Lower leg skin (tissue), 3 donors: ENCODE results near the gene WDR6.
A peak's percentile ranks its signal among the peaks of the same experiment; 100 is the strongest.

Experiments used
- CTCF ChIP-seq, 3 donors: fragments of 450-650 bp; IDR thresholded peaks; one replicate each; pipeline ENCODE4 v1.5.1; 2016; ENCODE audit warnings: antibody characterized with exemption in 3 of 3, mild to moderate bottlenecking in 3 of 3, moderate library complexity in 2 of 3
- POLR2A ChIP-seq, 2 donors: fragments of 450-650 bp; IDR thresholded peaks; one replicate each; pipeline ENCODE4 v1.6.1; 2016 to 2017; ENCODE audit warnings: antibody characterized with exemption in 2 of 2, mild to moderate bottlenecking in 1 of 2, moderate library complexity in 1 of 2

- no peak for TF ChIP-seq CTCF (IDR thresholded peaks at IDR 0.05)
- peak in 1 of 2 donors; percentile 37 for TF ChIP-seq POLR2A (IDR thresholded peaks at IDR 0.05)
Measured at GRCh38 chr3:49017971-49018706, 10.9 kb downstream of the WDR6 start, which contains the start of gene DALRD3.
